Neural crest cell (in vitro differentiated cells): ENCODE results near the gene CRY1. TPM values are rescaled to one million over a fixed set of nuclear protein-coding genes. Genes with fewer than 3 reads are reported as not detected.
"Not testable (repeated sequence)": the region's sequence is repeated elsewhere in the genome, so short reads cannot be mapped to it uniquely, and the experiment has no call there.

Source experiments
- DNase-seq: peaks from one replicate; pipeline ENCODE4 v3.0.0; 2021; ENCODE audit warnings: low read depth, mixed read lengths, low spot score
- H3K27ac Mint-ChIP-seq: one replicate; pipeline ENCODE4 v1.8.0; 2021; ENCODE audit warnings: mild to moderate bottlenecking, mixed read lengths; ENCODE audit not compliant: unreplicated experiment
- H3K27me3 Mint-ChIP-seq: 2 replicates; pipeline ENCODE4 v1.8.0; 2021; ENCODE audit warnings: low read depth, mild to moderate bottlenecking, mixed read lengths
- H3K36me3 Mint-ChIP-seq: 2 replicates; pipeline ENCODE4 v1.8.0; 2021; ENCODE audit warnings: low read depth, mild to moderate bottlenecking, mixed read lengths
- H3K4me1 Mint-ChIP-seq: 2 replicates; pipeline ENCODE4 v1.8.0; 2021; ENCODE audit warnings: mixed read lengths
- H3K4me3 Mint-ChIP-seq: one replicate; pipeline ENCODE4 v1.8.0; 2021; ENCODE audit warnings: mild to moderate bottlenecking, mixed read lengths
- H3K9me3 Mint-ChIP-seq: 2 replicates; pipeline ENCODE4 v1.8.0; 2021; ENCODE audit warnings: mixed read lengths
- CTCF ChIP-seq: fragments of 200-600 bp; sonication (generic); conservative IDR thresholded peaks from 2 replicates; pipeline ENCODE4 v1.5.0; 2021; ENCODE audit warnings: antibody characterized with exemption, mild to moderate bottlenecking
- total RNA-seq: library from RNA; stranded (reverse); gene quantifications from 2 replicates; pipeline ENCODE4 v1.2.1, GENCODE V29; 2021

The CRY1 gene
- total RNA-seq, 1 donor from 2014 or later, result 24.8 TPM

GRCh38 chr12:107007411-107007810, 85.9 kb downstream of the CRY1 start:
- Mint-ChIP-seq H3K9me3 (peaks cover 2% of the 10 kb centered on the region), H3K36me3 (peaks cover 10% of the 10 kb centered on the region), H3K4me3 (no peak overlapping the region), H3K27me3 (no peaks in the 10 kb centered on the region), H3K4me1 (no peaks in the 10 kb centered on the region), H3K27ac (no peak overlapping the region)
- DNase-seq, result no peak
- no peak for TF ChIP-seq CTCF

GRCh38 chr12:107002665-107003064, 90.7 kb downstream of the CRY1 start:
- H3K27me3 Mint-ChIP-seq, DNase-seq, H3K4me1 Mint-ChIP-seq, H3K4me3 Mint-ChIP-seq, H3K9me3 Mint-ChIP-seq, H3K27ac Mint-ChIP-seq: not testable (repeated sequence)
- H3K36me3 Mint-ChIP-seq, result peaks cover 13% of the 10 kb centered on the region

- Mint-ChIP-seq H3K4me3 (no peak overlapping the region), H3K9me3 (peaks cover 2% of the 10 kb centered on the region), H3K27me3 (no peaks in the 10 kb centered on the region), H3K27ac (no peak overlapping the region), H3K4me1 (no peaks in the 10 kb centered on the region), H3K36me3 (peaks cover 22% of the 10 kb centered on the region)
- no peak for DNase-seq
- no peak for TF ChIP-seq CTCF
Measured at GRCh38 chr12:106999446-106999845, 93.9 kb downstream of the CRY1 start.

- H3K4me1 Mint-ChIP-seq, result no peaks in the 10 kb centered on the region
Measured at GRCh38 chr12:106997916-106998315, 95.4 kb downstream of the CRY1 start.

GRCh38 chr12:106996102-106996501, 97.2 kb downstream of the CRY1 start:
- H3K4me3 Mint-ChIP-seq, H3K4me1 Mint-ChIP-seq, DNase-seq, H3K27me3 Mint-ChIP-seq, H3K27ac Mint-ChIP-seq, H3K9me3 Mint-ChIP-seq: not testable (repeated sequence)
- peaks cover 16% of the 10 kb centered on the region for H3K36me3 Mint-ChIP-seq

More at GRCh38 chr12:106997916-106998315, 95.4 kb downstream of the CRY1 start:
- no peak overlapping the region for H3K27ac Mint-ChIP-seq
- peaks cover 2% of the 10 kb centered on the region for H3K9me3 Mint-ChIP-seq
- no peaks in the 10 kb centered on the region for H3K27me3 Mint-ChIP-seq
- H3K36me3 Mint-ChIP-seq, result peaks cover 22% of the 10 kb centered on the region
- no peak for TF ChIP-seq CTCF
- no peak for DNase-seq
- H3K4me3 Mint-ChIP-seq, result no peak overlapping the region

GRCh38 chr12:106994579-106995220, 98.6 kb downstream of the CRY1 start:
- Mint-ChIP-seq H3K4me1 (no peaks in the 10 kb centered on the region), H3K4me3 (no peak overlapping the region), H3K36me3 (peaks cover 13% of the 10 kb centered on the region), H3K27ac (no peak overlapping the region), H3K27me3 (no peaks in the 10 kb centered on the region), H3K9me3 (no peaks in the 10 kb centered on the region)
- no peak for DNase-seq
- TF ChIP-seq CTCF, result no peak
